ENCODE results near the gene TRNT1.
A peak's percentile ranks its signal among the peaks of the same experiment; 100 is the strongest.

Gene TRNT1

DNA sequence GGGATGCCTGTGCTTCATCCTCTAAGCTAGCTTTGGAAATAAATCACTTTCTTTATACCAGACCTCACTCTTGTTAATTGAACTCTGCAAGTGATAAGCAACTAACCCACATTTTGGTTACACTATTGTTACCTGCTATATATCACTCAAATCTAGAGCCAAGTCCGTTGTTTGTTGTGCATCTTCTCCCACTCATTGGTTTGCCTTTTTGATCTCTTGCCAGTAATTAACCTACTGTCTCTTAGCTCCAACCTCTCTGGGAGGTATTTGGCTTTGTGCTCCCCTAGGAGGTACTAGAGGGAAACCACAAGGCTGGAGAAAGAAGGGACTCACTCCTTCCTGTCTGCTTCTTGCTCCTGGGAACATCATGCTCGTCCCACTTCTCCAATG is 65.5 kb downstream of the TRNT1 start:
- H3K4me3 ChIP-seq (ENCODE audit: low read depth, low read length): no peak overlapping the region
- DNase-seq (ENCODE audit: low read depth): no peak
- TF ChIP-seq POLR2A (IDR thresholded peaks at IDR 0.05; ENCODE audit: extremely low read depth, insufficient read length): no peak
- TF ChIP-seq, protein P1, sequence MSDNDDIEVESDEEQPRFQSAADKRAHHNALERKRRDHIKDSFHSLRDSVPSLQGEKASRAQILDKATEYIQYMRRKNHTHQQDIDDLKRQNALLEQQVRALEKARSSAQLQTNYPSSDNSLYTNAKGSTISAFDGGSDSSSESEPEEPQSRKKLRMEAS (IDR thresholded peaks at IDR 0.05; ENCODE audit: low read depth, low read length): no peak
- TF ChIP-seq MYC (IDR thresholded peaks at IDR 0.05; ENCODE audit: low read depth, low read length): no peak
- no peak for TF ChIP-seq CTCF (IDR thresholded peaks at IDR 0.05; ENCODE audit: low read depth, low read length)

DNA sequence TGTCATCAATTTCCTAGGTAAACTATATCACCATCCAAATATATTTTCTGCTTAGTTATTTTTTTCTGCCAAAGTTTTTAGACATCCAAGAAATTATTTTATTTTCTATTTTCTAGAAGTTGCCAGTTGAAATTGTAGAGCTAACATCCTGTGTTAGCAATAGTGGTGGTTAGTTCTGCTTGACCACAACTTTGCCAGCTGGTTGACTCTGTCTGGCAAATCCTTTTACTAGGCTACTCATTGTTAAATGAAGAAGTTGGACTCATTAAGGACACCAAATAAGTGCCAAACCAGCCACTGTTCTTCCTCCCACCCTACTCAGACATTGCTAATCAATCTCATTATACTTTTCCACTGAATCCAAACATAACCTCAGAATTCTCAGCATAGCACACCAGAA is 68.1 kb downstream of the TRNT1 start:
- peak; percentile 8 for DNase-seq (ENCODE audit: low read depth)
- H3K4me3 ChIP-seq (ENCODE audit: low read depth, low read length): no peak overlapping the region
- TF ChIP-seq, protein P1 (IDR thresholded peaks at IDR 0.05; ENCODE audit: low read depth, low read length): no peak
- TF ChIP-seq POLR2A (IDR thresholded peaks at IDR 0.05; ENCODE audit: extremely low read depth, insufficient read length) (no peak), CTCF (IDR thresholded peaks at IDR 0.05; ENCODE audit: low read depth, low read length) (no peak), MYC (IDR thresholded peaks at IDR 0.05; ENCODE audit: low read depth, low read length) (no peak)

DNA sequence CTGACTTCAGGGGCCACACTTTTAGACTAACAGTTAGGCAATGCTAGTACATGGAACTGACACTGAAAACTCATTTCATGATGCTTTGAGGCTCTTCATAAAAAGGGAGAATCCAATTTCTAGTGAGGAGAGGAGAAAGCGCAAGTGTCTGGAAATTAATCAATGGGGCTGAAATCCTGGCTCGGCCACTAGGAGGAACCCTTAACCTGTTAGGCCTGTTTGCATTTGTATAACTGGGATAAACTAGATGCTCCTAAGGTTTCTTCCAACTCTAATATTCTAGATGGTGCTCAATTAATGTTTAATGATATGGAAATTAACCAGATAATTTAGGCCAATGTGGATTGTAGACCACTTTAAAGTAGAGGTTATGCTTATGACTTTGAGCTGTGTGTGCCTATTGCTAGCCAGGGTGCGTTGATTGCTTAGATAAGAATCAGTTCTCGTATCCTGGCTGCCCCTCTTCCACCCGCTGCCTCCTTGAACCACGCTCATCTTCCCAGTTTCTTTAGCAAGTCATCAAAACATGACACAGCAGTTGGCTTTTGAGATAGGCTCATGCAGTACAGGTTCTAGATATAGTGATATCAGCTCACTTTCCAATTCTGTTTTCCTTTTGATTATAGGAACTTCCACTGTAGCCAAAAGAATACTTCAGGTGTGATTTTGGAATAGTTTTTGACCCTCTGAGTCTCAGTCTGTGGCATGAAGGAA is 69.6 kb downstream of the TRNT1 start:
- TF ChIP-seq, protein P1 (IDR thresholded peaks at IDR 0.05; ENCODE audit: low read depth, low read length): no peak
- TF ChIP-seq CTCF (IDR thresholded peaks at IDR 0.05; ENCODE audit: low read depth, low read length): peak; percentile 50
- H3K4me3 ChIP-seq (ENCODE audit: low read depth, low read length): no peak overlapping the region
- DNase-seq (ENCODE audit: low read depth): peak; percentile 29
